B cell (primary cell): ENCODE data around the gene PAFAH2. TPM values are rescaled to one million over a fixed set of nuclear protein-coding genes. Genes with fewer than 3 reads are reported as not detected.

Source experiments
- polyA plus RNA-seq: library from polyadenylated mRNA; depleted of rRNA; stranded (reverse); fragments of >200 nt; gene quantifications from 2 replicates; pipeline ENCODE4 v1.2.3, GENCODE V29; 2012
- small RNA-seq: library from RNA; depleted of rRNA; stranded (forward); fragments of <200 nt; gene quantifications from one replicate; pipeline ENCODE3, GENCODE V24; 2012; ENCODE audit warnings: low replicate concordance, low read depth; ENCODE audit not compliant: insufficient read length
- total RNA-seq, 2 donors: library from RNA; stranded (reverse); fragments of 120-200 nt in 1 of 2; gene quantifications; 1 replicate in 1 of 2; 2 replicates in 1 of 2; pipeline versions ENCODE4 v1.2.3 to v1.2.4, GENCODE V29; 2013 to 2022

Gene PAFAH2
- total and polyA plus RNA-seq, 2 donors (not counting 1 experiment from before 2014, with no cell fraction given), result 5.1 to 8.8 TPM

Small RNAs within 50 kb of the gene (small RNA-seq; reads per million reads assigned to genes)
- gene RF00283 (not detected), gene RF00492 (not detected), gene RNU6-110P (not detected)

Other genes with a start within 250 kb of the PAFAH2 start
- gene SELENON, start 197.9 kb downstream of the PAFAH2 start, total RNA-seq, result 16.5 and 16.7 TPM in 2 replicates
- gene SELENON, start 197.9 kb downstream of the PAFAH2 start, polyA plus RNA-seq, result 8.5 and 10.9 TPM in 2 replicates
- gene MTFR1L, start 178.1 kb downstream of the PAFAH2 start, total RNA-seq, result 40.9 and 41.5 TPM in 2 replicates
- 39.5 and 44.6 TPM in 2 replicates for gene MTFR1L, start 178.1 kb downstream of the PAFAH2 start, polyA plus RNA-seq
- gene AUNIP, start 138.6 kb downstream of the PAFAH2 start, total RNA-seq, result 0.27 TPM in 1 of 2 replicates, not detected in the other
- gene AUNIP, start 138.6 kb downstream of the PAFAH2 start, polyA plus RNA-seq, result not detected in 2 replicates
- 5.5 and 6.6 TPM in 2 replicates for gene PAQR7, start 122.4 kb downstream of the PAFAH2 start, total RNA-seq
- gene PAQR7, start 122.4 kb downstream of the PAFAH2 start, polyA plus RNA-seq, result 2.7 and 4.2 TPM in 2 replicates
- 42.2 and 48.0 TPM in 2 replicates for gene STMN1, start 91.6 kb downstream of the PAFAH2 start, total RNA-seq
- 9.9 and 20.7 TPM in 2 replicates for gene STMN1, start 91.6 kb downstream of the PAFAH2 start, polyA plus RNA-seq
- gene EXTL1, start 23.7 kb upstream of the PAFAH2 start, total RNA-seq, result 0.12 TPM in 2 replicates
- gene EXTL1, start 23.7 kb upstream of the PAFAH2 start, polyA plus RNA-seq, result not detected in 2 replicates
- gene SLC30A2, start 48.1 kb upstream of the PAFAH2 start, total RNA-seq, result not detected in 2 replicates
- not detected in 2 replicates for gene SLC30A2, start 48.1 kb upstream of the PAFAH2 start, polyA plus RNA-seq
- not detected in 2 replicates for gene TRIM63, start 69.6 kb upstream of the PAFAH2 start, total RNA-seq
- gene TRIM63, start 69.6 kb upstream of the PAFAH2 start, polyA plus RNA-seq, result 0.22 TPM in 1 of 2 replicates, not detected in the other
- gene PDIK1L, start 113.8 kb upstream of the PAFAH2 start, total RNA-seq, result 15.2 and 17.3 TPM in 2 replicates
- gene PDIK1L, start 113.8 kb upstream of the PAFAH2 start, polyA plus RNA-seq, result 1.3 and 2.0 TPM in 2 replicates
- not detected in 2 replicates for gene FAM110D, start 161.0 kb upstream of the PAFAH2 start, total RNA-seq
- gene FAM110D, start 161.0 kb upstream of the PAFAH2 start, polyA plus RNA-seq, result not detected in 2 replicates
- not detected in 2 replicates for gene C1orf232, start 170.9 kb upstream of the PAFAH2 start, total RNA-seq
- gene C1orf232, start 170.9 kb upstream of the PAFAH2 start, polyA plus RNA-seq, result not detected in 2 replicates
- gene ZNF593, start 171.8 kb upstream of the PAFAH2 start, total RNA-seq, result 10.7 and 13.5 TPM in 2 replicates
- gene ZNF593, start 171.8 kb upstream of the PAFAH2 start, polyA plus RNA-seq, result 60.0 and 61.9 TPM in 2 replicates
- gene ZNF593OS, start 173.8 kb upstream of the PAFAH2 start, total RNA-seq, result not detected in 2 replicates
- gene ZNF593OS, start 173.8 kb upstream of the PAFAH2 start, polyA plus RNA-seq, result 0.09 TPM in 1 of 2 replicates, not detected in the other
- gene CNKSR1, start 179.4 kb upstream of the PAFAH2 start, total RNA-seq, result 3.7 and 4.7 TPM in 2 replicates
- 5.8 and 8.8 TPM in 2 replicates for gene CNKSR1, start 179.4 kb upstream of the PAFAH2 start, polyA plus RNA-seq
- gene CATSPER4, start 192.5 kb upstream of the PAFAH2 start, total RNA-seq, result not detected in 2 replicates
- gene CATSPER4, start 192.5 kb upstream of the PAFAH2 start, polyA plus RNA-seq, result not detected in 2 replicates
- gene CEP85, start 236.1 kb upstream of the PAFAH2 start, total RNA-seq, result 16.2 and 16.9 TPM in 2 replicates
- gene CEP85, start 236.1 kb upstream of the PAFAH2 start, polyA plus RNA-seq, result 16.1 and 16.3 TPM in 2 replicates